H1 (cell line): ENCODE data around the gene NRSN2. TPM values are rescaled to one million over a fixed set of nuclear protein-coding genes. Genes with fewer than 3 reads are reported as not detected.

Experiments
- CTCF ChIA-PET: fragments of 300-600 bp; sonication (Branson Sonifier 250); formaldehyde crosslinking; loops from one replicate; lab custom pipeline; 2021; ENCODE audit not compliant: partially characterized antibody; lab: Charles Lee
- POLR2A ChIA-PET: fragments of 300-600 bp; sonication (Branson Sonifier 250); formaldehyde crosslinking; loops from one replicate; lab custom pipeline; 2021; ENCODE audit warnings: inconsistent platforms; ENCODE audit not compliant: partially characterized antibody; lab: Charles Lee
- DNase-seq, 2 experiments: peaks; one replicate each; pipeline versions ENCODE4 v3.0.0 to v3.0.0-alpha.2; 2010 to 2022; ENCODE audit warnings: low spot score in 2 of 2, low read depth in 1 of 2, mixed read lengths in 1 of 2
- FAIRE-seq: peaks from 2 replicates; lab custom pipeline; 2011; peaks lifted over from hg19 to GRCh38; lab: Jason Lieb, UNC
- H2AFZ ChIP-seq: 2 replicates; pipeline ENCODE4 v1.8.1; 2012; ENCODE audit warnings: low read length, inconsistent platforms
- H2AK5ac ChIP-seq: 2 replicates; pipeline ENCODE4 v1.6.1; 2013; ENCODE audit warnings: low read depth, low read length
- H2BK120ac ChIP-seq: replicated peaks from 2 replicates; pipeline ENCODE3; 2013; ENCODE audit warnings: low read depth, low read length, inconsistent platforms
- H2BK12ac ChIP-seq: 2 replicates; pipeline ENCODE4 v1.6.1; 2013; ENCODE audit warnings: low read depth, low read length
- H2BK15ac ChIP-seq: 2 replicates; pipeline ENCODE4 v1.6.1; 2013; ENCODE audit warnings: low read length
- H2BK20ac ChIP-seq: 2 replicates; pipeline ENCODE4 v1.6.1; 2013; ENCODE audit warnings: low read length
- H2BK5ac ChIP-seq: 2 replicates; pipeline ENCODE4 v1.6.1; 2013; ENCODE audit warnings: low read depth, low read length
- H3K14ac ChIP-seq: 2 replicates; pipeline ENCODE4 v1.6.1; 2013; ENCODE audit warnings: inconsistent platforms; ENCODE audit not compliant: insufficient read length
- H3K18ac ChIP-seq: 2 replicates; pipeline ENCODE4 v1.6.1; 2013; ENCODE audit warnings: low read length; ENCODE audit errors: extremely low read depth
- H3K23ac ChIP-seq: 2 replicates; pipeline ENCODE4 v1.6.1; 2013; ENCODE audit warnings: inconsistent platforms; ENCODE audit not compliant: insufficient read length
- H3K23me2 ChIP-seq: 2 replicates; pipeline ENCODE4 v1.6.1; 2013; ENCODE audit warnings: low read depth, low read length
- H3K27ac ChIP-seq: 2 replicates; pipeline ENCODE4 v1.6.1; 2011; ENCODE audit warnings: low read depth, low read length, inconsistent platforms
- H3K27me3 ChIP-seq, 4 experiments: replicated peaks in 1 of 4; 1 replicate in 1 of 4; 2 replicates in 3 of 4; pipeline versions ENCODE4 v1.6.1 to v1.8.1; 2011 to 2013; ENCODE audit warnings: low read length in 3 of 4, mild to moderate bottlenecking in 3 of 4, inconsistent platforms in 2 of 4, mixed read lengths in 2 of 4, moderate library complexity in 1 of 4; ENCODE audit not compliant: control insufficient read depth in 3 of 4, insufficient read depth in 3 of 4; ENCODE audit errors: extremely low read depth in 1 of 4
- H3K36me3 ChIP-seq, 4 experiments: 2 replicates each; pipeline versions ENCODE4 v1.6.1 to v1.8.1; 2011 to 2013; ENCODE audit warnings: mild to moderate bottlenecking in 4 of 4, low read length in 3 of 4, moderate library complexity in 2 of 4, control low read depth in 1 of 4, inconsistent platforms in 1 of 4; ENCODE audit not compliant: insufficient read depth in 4 of 4, control insufficient read depth in 2 of 4
- H3K4ac ChIP-seq: replicated peaks from 2 replicates; pipeline ENCODE3; 2013; ENCODE audit warnings: low read length, low read depth, mixed read lengths, inconsistent platforms; ENCODE audit not compliant: insufficient read length
- H3K4me1 ChIP-seq, 4 experiments: replicated peaks in 1 of 4; 1 replicate in 1 of 4; 2 replicates in 3 of 4; pipeline versions ENCODE4 v1.6.1 to v1.8.1; 2011 to 2013; ENCODE audit warnings: low read length in 3 of 4, inconsistent platforms in 2 of 4, mixed read lengths in 1 of 4; ENCODE audit not compliant: insufficient read depth in 4 of 4, control insufficient read depth in 3 of 4
- H3K4me2 ChIP-seq, 2 experiments: 2 replicates each; pipeline versions ENCODE4 v1.6.1 to v1.8.1; 2011 to 2013; ENCODE audit warnings: low read depth in 2 of 2, low read length in 2 of 2, control low read depth in 1 of 2, inconsistent platforms in 1 of 2, mild to moderate bottlenecking in 1 of 2; ENCODE audit not compliant: insufficient read depth in 1 of 2
- H3K4me3 ChIP-seq, 4 experiments: fragments of 200-600, 300-600 bp in 1 of 4; sonication (generic), shearing (Covaris generic), sonication (Bioruptor Twin) in 1 of 4; 2 replicates each; pipeline versions ENCODE4 v1.5.1 to v1.8.1; 2011 to 2016; ENCODE audit warnings: low read length in 4 of 4, low read depth in 3 of 4, control low read depth in 2 of 4, inconsistent platforms in 2 of 4, mild to moderate bottlenecking in 2 of 4, mixed read lengths in 1 of 4, moderate library complexity in 1 of 4; ENCODE audit not compliant: insufficient read depth in 2 of 4; ENCODE audit errors: extremely low read depth in 1 of 4
- H3K56ac ChIP-seq: replicated peaks from 2 replicates; pipeline ENCODE3; 2013; ENCODE audit warnings: low read depth, mild to moderate bottlenecking, mixed read lengths, low read length, inconsistent platforms; ENCODE audit not compliant: insufficient read length
- H3K79me1 ChIP-seq: 2 replicates; pipeline ENCODE4 v1.6.1; 2013; ENCODE audit warnings: low read depth, low read length, control low read depth
- H3K79me2 ChIP-seq, 2 experiments: 2 replicates each; pipeline versions ENCODE4 v1.6.1 to v1.8.1; 2012 to 2013; ENCODE audit warnings: low read length in 2 of 2, mild to moderate bottlenecking in 2 of 2, inconsistent platforms in 1 of 2; ENCODE audit not compliant: insufficient read depth in 2 of 2, control insufficient read depth in 1 of 2
- H3K9ac ChIP-seq, 4 experiments: replicated peaks in 1 of 4; 1 replicate in 1 of 4; 2 replicates in 3 of 4; pipeline versions ENCODE4 v1.6.1 to v1.8.1; 2011 to 2013; ENCODE audit warnings: low read depth in 3 of 4, low read length in 3 of 4, control low read depth in 2 of 4, mild to moderate bottlenecking in 2 of 4, moderate library complexity in 2 of 4, inconsistent platforms in 1 of 4; ENCODE audit errors: extremely low read depth in 1 of 4
- H3K9me3 ChIP-seq, 2 experiments: 2 replicates each; pipeline versions ENCODE4 v1.6.1 to v1.8.1; 2012 to 2013; ENCODE audit warnings: mild to moderate bottlenecking in 2 of 2, moderate library complexity in 2 of 2, control low read depth in 1 of 2, inconsistent platforms in 1 of 2, low read depth in 1 of 2, low read length in 1 of 2, mixed read lengths in 1 of 2; ENCODE audit not compliant: insufficient read depth in 2 of 2
- H4K20me1 ChIP-seq, 2 experiments: replicated peaks in 1 of 2; 2 replicates each; pipeline versions ENCODE3 to v1.8.1; 2011 to 2013; ENCODE audit warnings: inconsistent platforms in 2 of 2, low read length in 2 of 2, mild to moderate bottlenecking in 1 of 2; ENCODE audit not compliant: insufficient read depth in 2 of 2, control insufficient read depth in 1 of 2
- H4K5ac ChIP-seq: 2 replicates; pipeline ENCODE4 v1.6.1; 2013; ENCODE audit warnings: low read length, low read depth, mixed read lengths, inconsistent platforms; ENCODE audit not compliant: insufficient read length
- H4K8ac ChIP-seq: 2 replicates; pipeline ENCODE4 v1.8.0; 2013; ENCODE audit warnings: mild to moderate bottlenecking, moderate library complexity, low read length, inconsistent platforms; ENCODE audit not compliant: insufficient read depth; ENCODE audit errors: extremely low read depth
- H4K91ac ChIP-seq: replicated peaks from 2 replicates; pipeline ENCODE3; 2013; ENCODE audit warnings: low read length, mixed read lengths, inconsistent platforms; ENCODE audit not compliant: insufficient read length
- ATF2 ChIP-seq: IDR thresholded peaks from 2 replicates; pipeline ENCODE4 v1.6.1; 2012; ENCODE audit warnings: low read length, inconsistent platforms
- BACH1 ChIP-seq: IDR thresholded peaks from 2 replicates; pipeline ENCODE4 v1.6.1; 2012; ENCODE audit warnings: low read length, improper control_type of control experiment
- CBX8 ChIP-seq: fragments of 300-800, 300-1000 bp; sonication (generic); IDR thresholded peaks from 2 replicates; pipeline ENCODE4 v1.7.1; 2016; ENCODE audit warnings: low read depth, low read length, borderline replicate concordance
- GTF2F1 ChIP-seq: IDR thresholded peaks from 2 replicates; pipeline ENCODE4 v1.6.1; 2012; ENCODE audit warnings: low read depth, low read length, improper control_type of control experiment, borderline replicate concordance
- HDAC2 ChIP-seq, 2 experiments: fragments of 300-600 bp in 1 of 2; sonication (generic) in 1 of 2; IDR thresholded peaks; 2 replicates each; pipeline ENCODE4 v1.6.1; 2011 to 2012; ENCODE audit warnings: low read depth in 2 of 2, low read length in 2 of 2, mild to moderate bottlenecking in 2 of 2, moderate library complexity in 2 of 2, borderline replicate concordance in 1 of 2, inconsistent platforms in 1 of 2
- RAD21 ChIP-seq, 2 experiments: IDR thresholded peaks in 1 of 2; conservative IDR thresholded peaks in 1 of 2; 2 replicates each; pipeline ENCODE4 v1.6.1; 2011; ENCODE audit warnings: low read depth in 2 of 2, low read length in 2 of 2, improper control_type of control experiment in 1 of 2, inconsistent platforms in 1 of 2, mild to moderate bottlenecking in 1 of 2, moderate library complexity in 1 of 2
- SIX5 ChIP-seq: IDR thresholded peaks from 2 replicates; pipeline ENCODE4 v1.6.1; 2011; ENCODE audit warnings: mild to moderate bottlenecking, low read depth, low read length
- TAF7 ChIP-seq: optimal IDR thresholded peaks from 2 replicates; pipeline ENCODE3; 2011; ENCODE audit warnings: low read depth, mild to moderate bottlenecking, inconsistent platforms, low read length, moderate library complexity, borderline replicate concordance
- ZNF274 ChIP-seq: IDR thresholded peaks from 2 replicates; pipeline ENCODE4 v1.7.0; 2012; ENCODE audit warnings: low read length, borderline replicate concordance; ENCODE audit errors: extremely low read depth
- WGBS, 2 experiments: shearing (Covaris generic) in 1 of 2; methylation state at CpG; one replicate each; pipeline versions ENCODE4 v1.1.6 to v1.1.7; 2013 to 2015; ENCODE audit warnings: low lambda C conversion rate in 2 of 2, mixed read lengths in 2 of 2, inconsistent platforms in 1 of 2, low coverage in 1 of 2, missing lambda C conversion rate in 1 of 2; ENCODE audit not compliant: insufficient replicate concordance in 2 of 2, insufficient coverage in 1 of 2, insufficient read length in 1 of 2; ENCODE audit errors: extremely low coverage in 1 of 2, missing lambda C conversion rate in 1 of 2; 5-methylcytosine and 5-hydroxymethylcytosine counted together
- polyA plus RNA-seq, 7 experiments: library from polyadenylated mRNA; depleted of rRNA in 3 of 7; stranded (reverse) in 5 of 7; unstranded in 2 of 7; fragments of >200 nt in 5 of 7; fragments of 200-250 nt in 2 of 7; gene quantifications; 1 replicate in 5 of 7; 2 replicates in 1 of 7; 4 replicates in 1 of 7; pipeline versions ENCODE4 v1.2.1 to v1.2.3, GENCODE V29; 2011 to 2013; ENCODE audit warnings: missing spikeins in 2 of 7, mixed read lengths in 2 of 7
- total RNA-seq: library from RNA; stranded (reverse); fragmentation: NEBNext Ultra II Directional; extraction: Animal tissue kit (Norgen Biotek cat#: 25700); gene quantifications from 2 replicates; pipeline ENCODE4 v1.2.1, GENCODE V29; 2021

Gene NRSN2
- total and polyA plus RNA-seq, 2 of the 8 experiments (the other 6 are each of a cell fraction or from before 2014, with no cell fraction given) = 19.4 to 33.3 TPM

- Histone ChIP-seq H3K4ac (no peak overlapping the region), H3K4me1 (no peaks in the 10 kb centered on the region; a peak in 2 of 7 replicates), H3K18ac (no peak overlapping the region), H2AK5ac (no peak overlapping the region), H3K14ac (no peak overlapping the region), H3K4me3 (no peak overlapping the region), H4K20me1 (no peaks in the 10 kb centered on the region), H2BK5ac (no peak overlapping the region), H2BK15ac (no peak overlapping the region), H3K36me3 (no peaks in the 10 kb centered on the region), H3K79me1 (no peaks in the 10 kb centered on the region), H3K9ac (no peak overlapping the region), H3K23ac (no peak overlapping the region), H3K79me2 (no peaks in the 10 kb centered on the region), H2AFZ (no peak overlapping the region), H3K27me3 (no peaks in the 10 kb centered on the region), H3K4me2 (no peak overlapping the region), H4K91ac (no peak overlapping the region), H3K9me3 (no peaks in the 10 kb centered on the region), H2BK120ac (no peak overlapping the region), H4K5ac (no peak overlapping the region), H3K23me2 (no peaks in the 10 kb centered on the region), H3K27ac (no peak overlapping the region), H2BK20ac (no peak overlapping the region), H4K8ac (no peak overlapping the region), H2BK12ac (no peak overlapping the region), H3K56ac (no peak overlapping the region)
- ChIA-PET POLR2A (interaction anchor here (1.0 to 2.9 kb wide), 3 partner anchors 24 to 125 kb away, joined by 3 to 9 read pairs (median 5); partner anchors contain the start of gene TRIB3), CTCF (interaction anchor here (0.6 to 4.7 kb wide), 6 partner anchors 11 to 121 kb away, joined by 5 to 52 read pairs (median 32); no protein-coding TSS in a partner anchor)
- DNase-seq = no peak
- no peak for FAIRE-seq
- WGBS, 2 experiments = 84% methylated on average over 10 of the region's 10 CpGs; no CpG with 5 or more reads in 1 of the 2 experiments
- TF ChIP-seq ATF2 (no peak), HDAC2 (IDR thresholded peaks at IDR 0.05; ENCODE audit: borderline replicate concordance in 1 of 2, low read depth in 2 of 2, low read length in 2 of 2) (no peak), ZNF274 (no peak), BACH1 (no peak), CBX8 (no peak), GTF2F1 (no peak), RAD21 (IDR thresholded peaks at IDR 0.05 in 1 of 2, conservative IDR thresholded peaks at IDR 0.05 in 1 of 2; ENCODE audit: low read depth in 2 of 2, low read length in 2 of 2) (no peak), SIX5 (no peak), TAF7 (no peak)
Observed at GRCh38 chr20:356745-357144, 9.8 kb downstream of the NRSN2 start.
